NOMO-1 treated with DMSO at 0.1 percent for 48 hours (cell line): ENCODE data around the gene MXD4.

ENCODE experiments used
- DNase-seq: peaks from one replicate; lab custom pipeline; 2025; ENCODE audit not compliant: unreplicated experiment; lab: John Stamatoyannopoulos, UW

Gene MXD4

DNA sequence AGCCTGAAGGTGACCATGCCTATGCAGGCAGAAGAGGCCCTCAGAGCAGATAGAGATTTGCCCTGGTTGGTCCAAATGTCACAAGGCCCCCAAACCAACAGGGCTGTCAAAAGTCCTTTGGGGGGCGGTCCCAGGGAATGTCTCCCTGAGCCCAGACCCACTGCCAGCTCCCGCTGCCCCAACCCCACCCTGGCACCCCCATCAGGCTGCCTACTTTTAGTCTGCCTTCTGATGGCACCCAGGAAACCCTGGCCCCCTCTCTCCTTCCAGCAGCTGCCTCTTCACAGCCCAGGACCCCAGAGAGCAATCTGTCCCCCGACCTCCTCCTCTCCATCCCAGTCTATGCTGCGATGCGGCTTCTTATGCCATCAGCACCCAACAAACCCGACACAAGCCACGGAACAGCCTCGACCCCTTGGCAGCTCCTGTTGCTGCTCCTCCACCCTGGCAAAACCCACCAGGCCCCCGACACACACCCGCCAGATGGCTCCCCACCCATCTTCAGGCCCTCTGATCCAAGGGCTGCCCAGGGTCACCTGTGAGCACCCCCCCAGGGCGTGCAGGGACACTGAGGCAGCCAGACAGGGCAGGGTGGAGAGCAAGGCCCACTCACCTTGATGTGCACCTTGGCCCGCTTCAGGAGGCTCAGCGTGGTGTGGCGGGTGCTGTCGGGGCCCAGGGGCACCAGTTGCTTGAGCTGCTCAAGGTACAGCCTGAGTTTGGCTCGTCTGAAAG is 9.9 kb downstream of the MXD4 start:
- DNase-seq, result no peak

DNA sequence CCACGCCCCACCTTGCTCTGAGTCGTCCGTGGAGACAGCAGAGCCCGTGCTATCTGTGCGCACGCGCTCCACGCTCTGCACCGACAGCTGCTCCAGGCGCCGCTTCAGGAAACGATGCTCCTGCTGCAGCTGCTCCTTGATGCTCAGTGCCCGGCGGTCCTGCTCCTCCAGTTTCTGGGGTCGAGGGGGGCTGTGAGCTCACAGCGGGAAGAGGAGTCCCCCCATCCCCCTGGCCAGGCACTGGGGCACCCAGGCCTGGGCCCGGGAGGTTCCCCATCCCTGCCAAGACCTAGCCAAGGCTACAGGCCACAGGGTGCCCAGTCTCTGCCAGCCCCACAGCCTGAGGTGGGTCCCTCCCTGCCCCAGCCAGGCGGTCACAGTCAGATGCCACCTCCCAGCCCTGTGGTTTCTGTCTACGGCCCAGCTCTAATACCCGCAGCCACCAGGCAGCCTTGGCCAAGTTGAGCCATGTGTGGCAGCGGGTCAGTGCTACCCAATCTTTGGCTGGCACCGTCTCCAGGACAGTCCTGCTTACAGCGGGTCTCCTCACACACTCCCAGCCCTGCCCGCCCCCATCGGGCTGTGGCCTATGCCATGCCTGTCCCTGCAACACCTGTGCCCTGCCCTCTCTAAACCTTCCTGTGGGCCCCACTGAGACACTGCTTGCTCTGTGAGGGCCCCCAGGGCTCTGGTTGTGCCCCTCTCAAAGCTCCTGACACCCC is 10.7 kb downstream of the MXD4 start:
- no peak for DNase-seq

GRCh38 chr4:2250357-2251072 is 11.4 kb downstream of the MXD4 start:
- DNase-seq, result no peak

GRCh38 chr4:2249526-2250356 is 12.2 kb downstream of the MXD4 start:
- DNase-seq, result no peak

- DNase-seq, result no peak
Measured at GRCh38 chr4:2248821-2249261, 13.1 kb downstream of the MXD4 start.

DNA sequence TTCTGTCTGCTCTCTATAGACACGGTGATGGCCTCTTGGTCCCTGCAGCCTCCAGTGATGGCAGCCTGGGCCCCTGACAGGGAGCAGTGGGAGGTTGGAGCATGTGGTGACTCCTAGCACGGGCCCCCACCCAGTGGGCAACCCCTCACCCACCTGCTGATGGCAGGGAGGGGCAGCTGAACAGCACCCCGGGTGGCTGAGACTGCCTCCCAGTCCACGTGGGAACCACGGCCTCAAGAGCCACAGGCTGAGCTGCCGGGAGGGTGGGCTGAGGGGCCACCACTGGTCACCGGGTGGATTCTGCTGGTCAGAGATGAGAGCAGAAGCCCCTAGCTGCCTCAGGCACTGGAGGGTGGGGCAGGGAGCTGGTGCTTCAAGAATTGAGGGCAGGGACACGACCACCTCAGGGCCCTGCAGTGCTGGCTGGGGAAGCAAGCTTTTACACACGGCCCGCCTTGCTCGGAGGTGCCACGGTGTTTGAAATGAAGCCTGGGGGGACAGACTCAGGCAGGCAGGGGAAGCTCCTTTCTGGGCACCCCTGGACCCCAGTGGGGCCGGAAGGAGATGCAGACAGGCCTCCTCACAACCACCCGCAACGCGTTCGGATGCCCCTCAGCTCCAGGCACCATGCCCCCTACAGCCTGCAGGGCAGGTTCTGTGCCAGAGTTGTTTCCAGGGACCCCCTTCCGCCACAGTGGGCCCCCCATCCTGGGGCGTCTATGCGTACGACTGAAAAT is 13.7 kb downstream of the MXD4 start:
- no peak for DNase-seq

DNA sequence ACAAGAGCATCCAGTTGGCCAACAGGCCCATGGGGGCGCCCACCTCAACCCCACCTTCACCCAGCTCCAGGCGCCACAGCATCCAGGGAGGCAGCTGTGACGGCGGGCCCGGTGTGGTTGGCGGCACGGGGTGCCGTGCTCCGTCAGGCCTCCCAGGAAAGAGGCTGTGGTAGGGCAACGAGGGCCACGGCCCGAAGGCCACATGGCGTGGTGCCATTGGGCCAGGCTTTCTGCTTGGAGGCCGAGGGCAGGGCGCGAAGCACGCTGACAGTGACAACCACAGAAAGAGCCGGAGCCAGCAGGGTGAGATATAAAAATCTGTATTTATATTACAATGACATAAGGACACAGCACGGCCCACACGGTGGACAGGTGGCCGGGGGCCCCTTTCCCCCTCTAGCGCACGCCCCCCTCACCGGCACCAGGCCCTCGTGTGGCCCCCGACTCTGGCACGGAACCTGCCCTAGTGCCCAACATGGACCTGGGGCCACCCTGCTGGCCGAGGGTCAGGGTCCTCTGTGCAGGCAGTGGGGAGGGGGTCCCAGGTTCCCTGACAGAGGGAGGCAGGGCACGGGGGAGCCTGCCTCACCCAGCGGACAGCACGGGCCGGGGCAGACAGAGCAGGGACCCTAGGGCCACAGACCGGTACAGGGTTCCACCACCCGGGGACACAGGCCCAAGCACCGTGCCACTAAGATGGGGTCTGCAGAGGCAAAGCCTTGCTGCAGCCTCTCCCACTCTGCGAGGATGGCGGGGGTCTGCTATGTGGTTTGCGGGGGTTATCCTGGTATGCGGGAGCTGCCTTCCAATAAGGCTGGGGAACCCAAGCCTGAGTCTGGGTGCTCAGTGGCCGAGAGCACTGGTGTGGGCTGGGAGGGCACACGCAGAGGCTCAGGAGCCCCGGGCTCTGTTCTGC is 14.5 kb downstream of the MXD4 start:
- DNase-seq, result no peak

GRCh38 chr4:2246384-2247127 is 15.4 kb downstream of the MXD4 start:
- DNase-seq, result no peak

DNA sequence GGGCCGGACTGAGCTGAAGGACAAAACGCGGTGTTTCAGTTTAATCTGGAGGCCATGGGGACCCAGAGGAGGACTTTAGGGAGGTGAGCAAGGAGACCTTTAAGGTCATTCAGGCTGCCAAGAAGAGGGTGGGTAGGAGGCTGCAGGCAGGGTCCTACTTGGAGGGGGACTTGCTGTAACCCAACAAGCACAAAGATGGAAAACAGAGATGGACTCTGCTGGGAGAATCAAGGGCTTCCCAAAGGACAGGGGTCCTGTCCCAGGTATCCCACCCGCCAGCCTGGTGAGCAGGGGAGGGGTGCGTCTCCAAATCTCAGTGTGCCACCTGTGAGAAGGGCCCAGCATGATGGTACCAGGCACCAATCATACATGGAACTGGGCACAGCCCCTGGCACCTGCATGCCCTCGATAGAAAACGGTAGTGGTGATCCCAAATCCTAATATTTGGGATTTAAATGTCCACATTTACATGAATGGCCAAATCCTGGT is 16.1 kb downstream of the MXD4 start:
- no peak for DNase-seq

DNA sequence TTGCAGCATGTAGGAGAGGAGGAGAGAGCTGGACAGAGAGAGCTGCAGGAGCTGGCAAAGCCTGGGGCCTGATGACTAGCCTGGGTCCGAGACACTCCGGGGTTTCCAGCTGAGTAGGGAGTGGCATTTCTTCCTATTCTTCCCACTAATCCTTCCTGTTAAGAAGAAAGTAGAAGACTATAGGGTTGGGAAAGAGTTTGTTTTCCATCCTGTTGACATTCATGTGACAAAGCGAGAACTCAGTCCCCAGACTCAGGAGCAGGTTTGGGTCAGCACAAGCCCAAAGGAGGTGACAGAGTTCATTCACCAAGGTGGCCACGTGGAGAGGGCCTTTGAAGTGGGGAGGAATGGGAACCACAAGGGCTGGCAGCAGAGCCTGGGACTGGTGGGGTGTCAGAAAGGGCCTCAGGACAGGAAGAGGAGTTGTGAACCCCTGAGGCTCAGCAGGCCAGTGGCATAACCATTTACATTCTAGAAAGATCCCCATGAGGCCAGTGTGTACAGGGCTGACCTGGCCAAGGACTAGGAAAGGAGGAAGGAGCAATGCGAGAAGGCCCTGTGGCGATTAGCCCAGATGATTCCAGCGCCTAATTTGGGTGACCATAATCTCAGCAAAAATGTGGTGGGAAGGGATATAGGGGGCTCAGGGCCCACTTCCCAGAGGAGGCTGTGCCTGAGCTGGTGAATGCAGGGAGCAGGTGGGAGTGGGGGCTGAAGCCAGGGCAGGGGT is 16.7 kb downstream of the MXD4 start:
- DNase-seq, result no peak

DNA sequence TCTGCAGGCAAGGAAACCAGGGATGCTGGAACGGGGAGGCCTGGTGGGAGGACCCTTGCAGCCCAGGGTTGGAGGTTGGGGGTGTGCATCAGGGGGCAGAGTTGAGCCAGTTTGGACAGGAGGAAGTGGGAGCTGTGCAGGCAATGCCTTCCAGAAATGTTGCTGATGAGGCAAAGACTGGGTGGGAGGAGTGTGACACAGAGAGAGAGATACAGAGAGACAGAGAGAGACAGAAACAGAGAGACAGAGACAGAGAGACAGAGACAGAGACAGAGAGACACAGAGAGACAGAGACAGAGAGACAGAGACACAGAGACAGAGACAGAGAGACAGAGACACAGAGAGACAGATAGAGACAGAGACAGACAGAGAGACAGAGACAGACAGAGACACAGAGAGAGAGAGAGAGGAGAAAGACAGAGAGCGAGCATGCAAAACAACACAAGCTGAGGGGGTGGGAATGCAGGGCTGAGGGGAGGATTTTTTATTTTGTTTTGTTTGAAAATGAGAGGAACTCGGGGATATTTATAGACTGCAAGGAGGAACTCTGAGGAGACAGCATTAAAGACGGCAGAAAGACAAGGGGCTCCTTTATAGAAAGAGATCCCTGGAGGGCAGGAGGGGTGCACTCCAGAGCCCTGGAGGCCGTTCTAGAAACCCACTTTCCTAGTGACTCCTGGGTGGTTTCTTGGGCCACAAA is 18.1 kb downstream of the MXD4 start:
- peak; percentile 81 for DNase-seq

DNA sequence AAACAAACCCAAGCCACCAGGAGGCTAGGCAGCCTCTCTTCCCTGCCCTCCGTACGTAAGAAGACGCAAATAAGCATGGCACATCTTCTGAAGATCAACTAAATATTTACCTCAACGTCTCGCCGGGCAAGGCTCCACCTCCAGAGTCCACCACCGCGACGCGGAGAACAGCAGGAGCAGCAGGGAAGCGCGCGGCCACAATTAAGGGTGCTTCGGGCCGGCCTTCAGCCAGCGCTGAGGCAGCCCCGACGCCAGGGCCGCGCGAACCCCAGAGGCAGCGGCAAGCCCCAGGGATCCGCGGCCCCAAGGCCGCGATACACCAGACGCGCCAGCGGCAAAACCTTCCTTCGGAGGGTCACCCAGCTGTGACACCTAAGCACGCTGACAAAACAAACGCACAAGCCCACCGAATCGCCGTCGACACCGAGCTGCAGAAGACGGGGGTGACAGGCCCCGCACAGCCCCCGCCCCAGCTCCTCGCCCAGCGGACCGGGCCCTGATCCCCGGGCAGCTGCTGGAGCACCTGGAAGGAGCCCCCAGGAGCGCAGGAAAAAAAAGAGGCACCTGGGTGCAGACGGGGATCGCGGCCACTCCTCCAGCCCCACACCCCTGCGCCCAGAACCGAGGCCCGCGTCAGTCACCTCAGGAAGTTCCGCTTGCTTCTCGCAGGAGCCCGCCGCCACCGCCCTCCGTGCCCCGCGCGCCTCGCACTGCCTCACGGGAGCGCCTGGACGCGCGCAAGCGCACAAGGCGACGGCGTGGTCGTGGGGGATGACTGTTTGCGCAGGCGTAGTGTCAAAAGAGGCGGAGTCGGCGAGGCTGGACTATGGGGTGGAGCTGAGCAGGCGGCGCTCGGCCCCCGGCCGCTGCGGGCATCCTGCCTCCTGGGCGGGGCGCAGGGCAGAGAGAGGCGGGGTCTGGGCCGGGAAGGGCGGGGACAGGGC is 20.2 kb downstream of the MXD4 start, which contains the start of the genes HAUS3 and POLN:
TSS of gene HAUS3 (minus strand) at position 712 of the 944 bp plus-strand sequence. CDS start 1,175 bp downstream, outside the sequence.
TSS of gene POLN (minus strand) at position 712 of the 944 bp plus-strand sequence. CDS start 12,890 bp downstream, outside the sequence.
- peak; percentile 95 for DNase-seq

- DNase-seq, result no peak
Measured at GRCh38 chr4:2241003-2241402, 20.9 kb downstream of the MXD4 start.

GRCh38 chr4:2236944-2237666 is 24.8 kb downstream of the MXD4 start:
- no peak for DNase-seq

DNA sequence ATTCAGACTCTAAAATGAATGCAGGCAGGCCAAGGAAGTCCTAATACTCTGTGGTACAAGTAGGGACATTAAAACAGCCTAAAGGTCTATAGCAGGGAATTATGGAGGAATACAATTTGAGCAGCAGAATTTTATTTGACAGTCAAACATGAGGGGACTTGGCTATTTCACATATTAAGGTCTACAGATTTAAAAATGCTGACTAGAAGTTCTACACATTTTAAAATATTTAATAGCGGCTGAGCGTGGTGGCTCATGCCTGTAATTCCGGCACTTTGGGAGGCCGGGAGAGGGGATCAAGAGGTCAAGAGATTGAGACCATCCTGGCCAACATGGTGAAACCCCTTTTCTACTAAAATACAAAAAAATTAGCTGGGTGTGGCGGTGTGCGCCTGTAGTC is 30.8 kb downstream of the MXD4 start:
- DNase-seq, result no peak
